Activated CD4-positive, alpha-beta T cell treated with anti-CD3 and anti-CD28 coated beads, Interleukin-2, Interleukin-4, amounts not matched to agents 100 ng/mL and 50 ng/mL, durations not matched to agents 16 hours and 8 hours (primary cell): ENCODE data around the gene FOXN1.

ENCODE experiments used
- DNase-seq: peaks from one replicate; pipeline ENCODE4 v3.0.0-alpha.2; 2020; ENCODE audit warnings: low spot score

Gene FOXN1

GRCh38 chr17:28526381-28526780 is 20.2 kb downstream of the FOXN1 start:
- no peak for DNase-seq

- DNase-seq: no peak
These were observed 21.1 kb downstream of the FOXN1 start for GRCh38 chr17:28527181-28527681.

- DNase-seq: no peak
These were observed 21.7 kb downstream of the FOXN1 start for GRCh38 chr17:28527859-28528258.

GRCh38 chr17:28528327-28529012 is 22.3 kb downstream of the FOXN1 start:
- DNase-seq: no peak

GRCh38 chr17:28529013-28529400 is 22.9 kb downstream of the FOXN1 start:
- no peak for DNase-seq

GRCh38 chr17:28530250-28530649 is 24.1 kb downstream of the FOXN1 start:
- DNase-seq: no peak

- DNase-seq: no peak
These were observed 24.8 kb downstream of the FOXN1 start for GRCh38 chr17:28530926-28531325.

- DNase-seq: no peak
These were observed 26.2 kb downstream of the FOXN1 start for GRCh38 chr17:28532050-28532960.

- no peak for DNase-seq
These were observed 27.1 kb downstream of the FOXN1 start for GRCh38 chr17:28533091-28533807.

GRCh38 chr17:28534740-28535375 is 28.7 kb downstream of the FOXN1 start:
- no peak for DNase-seq

GRCh38 chr17:28536532-28537218 is 30.5 kb downstream of the FOXN1 start:
- DNase-seq: no peak

GRCh38 chr17:28537219-28537610 is 31.1 kb downstream of the FOXN1 start:
- no peak for DNase-seq

- DNase-seq: no peak
These were observed 32.2 kb downstream of the FOXN1 start for GRCh38 chr17:28538296-28538895.

- no peak for DNase-seq
These were observed 34.1 kb downstream of the FOXN1 start for GRCh38 chr17:28540231-28540630.

- DNase-seq: no peak
These were observed 35.3 kb downstream of the FOXN1 start for GRCh38 chr17:28541439-28541838.

GRCh38 chr17:28544402-28545140 is 38.4 kb downstream of the FOXN1 start:
- DNase-seq: no peak

- DNase-seq: no peak
These were observed 39.0 kb downstream of the FOXN1 start for GRCh38 chr17:28545141-28545503.

GRCh38 chr17:28545787-28546415 is 39.8 kb downstream of the FOXN1 start:
- no peak for DNase-seq

- no peak for DNase-seq
These were observed 41.0 kb downstream of the FOXN1 start for GRCh38 chr17:28547096-28547622.
